HG02852 (cell line): ENCODE measurements around the gene KIF18A.

Experiments used
- ATAC-seq: cut with Tn5 transposase; IDR thresholded peaks from one replicate; pipeline ENCODE4 v1.9.1; 2021; ENCODE audit warnings: mild to moderate bottlenecking, moderate library complexity; ENCODE audit not compliant: unreplicated experiment

Gene KIF18A

DNA sequence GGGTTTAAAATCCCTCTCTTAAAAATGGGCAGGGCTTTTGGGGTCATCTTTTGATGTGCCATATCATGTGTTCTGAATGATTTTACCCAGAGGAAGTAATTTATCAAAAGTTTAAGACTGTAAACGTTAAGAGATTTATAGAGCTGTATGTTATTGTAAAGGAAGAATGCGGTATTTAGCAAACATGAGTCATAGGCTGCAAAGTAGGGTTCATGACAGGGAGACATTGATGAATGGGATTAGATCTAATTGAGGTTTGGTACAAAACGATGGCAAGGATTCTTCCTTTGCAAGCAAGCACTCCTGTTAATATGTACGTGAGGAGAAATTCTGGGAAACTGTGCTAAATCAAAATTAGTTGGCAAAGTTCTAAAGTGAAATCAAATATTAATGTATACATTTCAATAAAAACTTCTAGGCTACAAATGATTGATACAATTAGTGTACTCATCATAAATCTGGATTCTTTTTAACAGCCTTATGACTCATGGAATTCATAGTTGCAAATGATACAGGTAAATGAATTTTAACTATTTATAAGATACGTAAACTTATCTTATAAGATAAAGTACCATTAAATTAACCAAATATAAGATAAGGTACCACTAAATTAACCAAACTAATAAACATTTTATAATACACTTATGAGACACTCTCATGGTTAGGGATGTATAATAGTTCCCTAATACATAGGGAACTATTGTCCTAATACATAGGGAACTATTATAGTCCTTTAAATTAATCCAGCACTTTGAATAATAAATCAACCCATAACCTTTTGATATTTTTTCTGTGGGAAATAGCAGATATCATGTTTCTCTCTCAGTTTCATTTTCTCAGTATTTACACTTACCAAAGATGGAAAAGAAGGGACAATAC, 58.4 kb downstream of the KIF18A start:
- ATAC-seq = no peak

DNA sequence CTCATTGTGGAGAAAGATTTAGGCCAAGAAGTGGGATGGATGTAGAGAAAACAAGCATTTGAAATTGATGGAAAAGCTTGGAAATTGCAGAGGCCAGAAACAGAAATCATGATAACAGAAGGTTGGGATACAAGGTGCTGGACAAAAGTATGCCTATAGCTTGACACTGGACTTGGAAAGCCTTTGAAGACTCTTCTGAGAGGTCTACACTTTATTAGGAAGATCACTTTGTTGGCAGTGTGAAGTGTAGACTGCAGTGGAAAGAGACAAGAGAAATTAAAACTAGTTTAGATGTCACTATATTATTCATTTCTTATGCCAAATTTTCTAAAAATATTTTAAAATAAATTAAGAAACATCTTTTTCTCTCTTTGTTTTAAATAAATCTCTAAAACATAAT, 59.1 kb downstream of the KIF18A start:
- ATAC-seq = no peak

- no peak for ATAC-seq
Measured at GRCh38 chr11:28043930-28044709, 63.8 kb downstream of the KIF18A start.

DNA sequence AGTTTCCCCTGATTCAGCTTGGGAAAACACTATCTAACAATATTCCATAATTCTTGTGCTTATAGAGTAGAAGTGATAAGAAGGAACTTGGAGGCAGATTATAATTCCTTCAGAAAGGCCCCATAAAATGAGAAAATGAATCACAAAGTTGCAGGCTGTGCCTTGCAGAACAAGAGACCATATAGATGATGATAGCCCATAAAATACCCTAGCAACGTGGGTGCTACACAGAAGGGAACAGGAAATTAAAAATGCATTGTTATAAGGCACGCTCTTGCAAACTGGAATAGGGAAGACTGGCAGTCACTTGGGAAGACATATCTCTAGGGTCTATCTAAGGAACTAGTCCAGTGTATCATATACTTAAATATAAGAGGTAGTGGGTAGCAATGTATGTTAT, 67.6 kb downstream of the KIF18A start:
- no peak for ATAC-seq

GRCh38 chr11:28038775-28039174, 69.2 kb downstream of the KIF18A start:
- ATAC-seq = no peak

DNA sequence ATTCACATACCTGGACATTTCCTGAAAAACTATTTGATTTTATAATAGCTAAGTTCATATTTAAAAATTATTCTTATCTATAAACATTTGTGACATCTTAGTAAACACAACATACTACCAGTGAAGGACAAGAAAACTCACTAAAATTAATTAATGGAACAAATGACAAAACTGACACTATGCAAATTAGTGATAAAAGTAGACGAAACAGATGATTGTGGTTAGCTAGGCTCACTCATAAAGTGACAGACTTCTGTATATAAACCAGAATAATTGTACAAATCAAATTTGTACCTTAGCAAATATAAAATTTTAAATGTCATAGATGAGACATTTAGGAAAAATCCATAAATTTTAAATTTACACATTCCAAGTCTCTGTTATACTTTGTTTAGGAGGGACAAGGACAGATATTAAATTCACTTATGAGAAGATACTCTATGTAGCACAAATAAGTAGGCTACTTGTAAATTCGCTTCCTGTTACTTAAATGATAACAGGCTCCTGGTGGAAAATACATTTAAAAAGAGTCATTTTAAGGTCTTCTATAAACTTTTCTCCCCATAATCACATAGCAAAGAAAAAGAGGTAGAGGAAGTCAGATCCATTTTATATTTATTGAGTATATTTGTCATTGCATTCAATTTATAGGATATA, 81.2 kb downstream of the KIF18A start:
- peak; percentile 55 for ATAC-seq

- ATAC-seq = no peak
Measured at GRCh38 chr11:28017816-28018215, 90.1 kb downstream of the KIF18A start.

- ATAC-seq = no peak
Measured at GRCh38 chr11:28011813-28012212, 96.1 kb downstream of the KIF18A start.

DNA sequence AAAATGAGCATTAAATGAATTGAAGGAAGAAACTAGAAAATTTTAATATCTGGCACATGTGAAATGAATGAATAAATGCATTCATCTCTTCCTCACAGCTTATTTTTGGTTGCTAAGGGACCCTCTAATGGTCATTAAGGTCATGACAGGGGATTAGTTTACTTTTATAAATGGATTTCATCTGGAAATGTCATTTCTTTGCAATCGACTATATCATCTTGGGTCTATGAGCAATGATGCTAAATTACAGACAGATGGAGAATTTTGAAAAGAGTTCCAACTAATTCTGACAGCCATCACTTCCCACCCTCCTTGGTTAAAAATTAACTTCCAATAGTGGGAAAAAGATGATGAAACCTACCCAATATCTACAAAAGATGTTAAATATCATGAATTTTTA, 98.0 kb downstream of the KIF18A start:
- ATAC-seq = no peak

DNA sequence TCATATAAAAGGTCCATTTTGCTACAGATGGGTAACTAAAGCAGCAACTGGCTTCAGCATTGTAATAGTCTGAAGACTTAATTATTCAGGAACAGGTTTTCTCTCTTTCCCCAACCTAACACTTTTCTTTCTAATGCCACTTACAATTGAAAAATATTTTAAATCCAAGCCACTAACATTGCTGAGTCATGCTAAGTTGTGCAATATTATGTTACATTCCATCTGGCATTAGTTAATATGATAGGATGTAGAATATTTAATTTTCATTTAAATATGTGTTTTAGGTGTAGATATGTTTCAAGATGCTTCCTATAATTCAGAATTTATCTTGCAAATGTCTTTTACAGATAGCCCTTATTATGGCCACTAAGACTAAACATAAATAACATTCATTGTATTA, 98.6 kb downstream of the KIF18A start:
- no peak for ATAC-seq

DNA sequence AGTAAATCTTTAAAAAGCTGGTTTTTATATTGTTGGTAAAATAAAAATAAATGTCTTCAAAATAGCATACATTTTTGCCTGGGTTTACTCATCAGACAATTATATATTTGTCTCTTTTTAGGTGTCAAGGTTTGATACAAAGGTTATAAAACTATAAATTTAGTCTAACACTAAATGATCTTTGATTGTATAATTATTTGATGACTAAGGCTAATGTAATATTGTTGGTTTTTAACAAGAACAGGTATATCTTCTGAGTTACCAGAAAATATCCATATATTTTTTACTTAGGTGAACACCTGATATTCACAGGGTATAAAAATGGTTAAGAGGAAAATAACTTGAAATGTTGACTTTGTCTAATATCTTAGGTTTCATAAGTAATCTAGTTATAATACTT, 104.3 kb downstream of the KIF18A start:
- ATAC-seq = no peak

DNA sequence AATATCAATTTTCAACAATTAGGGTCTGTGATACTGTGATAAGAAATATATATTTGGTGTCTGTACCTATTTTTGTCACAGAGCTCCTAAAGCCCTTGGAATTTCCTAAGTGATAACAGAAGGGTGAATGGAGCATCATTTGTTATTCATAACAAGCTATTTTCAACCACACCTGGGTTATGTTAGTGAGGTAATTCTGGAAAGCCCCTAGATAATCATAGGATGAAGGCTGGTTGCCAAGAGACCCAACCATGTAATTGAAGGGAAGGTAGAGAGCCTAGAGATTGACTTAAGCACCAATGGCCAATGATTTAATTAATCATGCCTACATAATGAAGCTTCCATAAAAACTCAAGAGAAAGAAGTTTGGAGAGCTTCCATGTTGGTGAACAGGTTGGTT, 109.4 kb downstream of the KIF18A start:
- ATAC-seq = no peak

DNA sequence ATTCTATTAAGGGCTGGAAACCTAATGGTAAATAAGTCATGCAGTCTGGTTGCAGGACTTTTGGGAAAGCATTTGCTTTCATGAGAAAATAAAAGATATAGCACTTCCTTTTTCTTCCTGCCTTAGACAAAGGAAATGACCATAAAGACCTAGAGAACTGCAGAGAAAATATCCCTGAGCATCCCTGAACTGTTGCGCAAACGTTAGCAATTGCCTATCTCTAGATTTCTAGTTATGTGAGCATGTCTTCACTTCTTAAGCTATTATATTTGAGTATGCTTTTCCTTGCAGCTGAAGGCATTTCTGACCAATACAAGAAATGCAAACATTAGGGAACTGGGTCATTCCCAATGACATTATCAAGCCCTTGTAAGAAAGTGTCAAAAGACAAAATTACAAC, 110.6 kb downstream of the KIF18A start:
- no peak for ATAC-seq

DNA sequence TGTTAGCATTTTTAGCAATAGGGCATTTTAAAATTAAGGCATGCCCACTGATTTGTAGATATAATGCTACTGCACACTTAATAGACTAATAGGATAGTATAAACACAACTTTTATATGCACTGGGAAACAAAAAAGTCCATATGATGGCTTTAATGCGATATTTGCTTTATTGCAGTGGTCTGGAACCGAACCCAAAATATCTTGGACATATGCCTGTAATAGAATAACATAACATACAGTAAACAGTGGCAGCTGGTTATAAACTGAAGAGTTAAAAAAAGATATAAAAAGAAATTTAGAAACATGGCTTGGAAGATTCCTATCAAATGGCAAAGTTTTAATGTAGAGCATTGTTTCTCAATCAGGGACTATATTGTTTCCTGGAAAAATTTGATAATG, 111.9 kb downstream of the KIF18A start:
- ATAC-seq = no peak

GRCh38 chr11:27995083-27995482, 112.9 kb downstream of the KIF18A start:
- no peak for ATAC-seq

- ATAC-seq = no peak
Measured at GRCh38 chr11:27991736-27992135, 116.2 kb downstream of the KIF18A start.

DNA sequence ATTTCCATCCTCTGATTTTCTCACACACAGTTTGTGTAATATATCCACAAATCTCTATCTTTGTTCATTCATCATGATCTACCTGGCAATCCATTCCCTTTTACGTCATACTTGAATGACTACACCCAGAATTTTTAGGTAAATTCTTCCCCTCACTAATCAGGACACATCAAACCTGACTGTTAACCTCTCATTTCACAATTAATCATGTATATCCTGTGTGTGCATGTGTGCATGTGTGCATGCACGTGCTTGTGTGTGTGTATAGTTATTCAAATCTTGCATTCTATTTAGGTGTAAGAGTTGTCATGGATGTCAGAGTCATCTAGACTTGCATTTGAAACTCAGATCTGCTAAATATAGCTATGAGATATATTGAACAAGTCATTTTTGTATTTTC, 130.4 kb downstream of the KIF18A start:
- no peak for ATAC-seq

- no peak for ATAC-seq
Measured at GRCh38 chr11:27977031-27977430, 130.9 kb downstream of the KIF18A start.

GRCh38 chr11:27976262-27976661, 131.7 kb downstream of the KIF18A start:
- no peak for ATAC-seq

GRCh38 chr11:27973851-27974536, 134.0 kb downstream of the KIF18A start:
- ATAC-seq = no peak

DNA sequence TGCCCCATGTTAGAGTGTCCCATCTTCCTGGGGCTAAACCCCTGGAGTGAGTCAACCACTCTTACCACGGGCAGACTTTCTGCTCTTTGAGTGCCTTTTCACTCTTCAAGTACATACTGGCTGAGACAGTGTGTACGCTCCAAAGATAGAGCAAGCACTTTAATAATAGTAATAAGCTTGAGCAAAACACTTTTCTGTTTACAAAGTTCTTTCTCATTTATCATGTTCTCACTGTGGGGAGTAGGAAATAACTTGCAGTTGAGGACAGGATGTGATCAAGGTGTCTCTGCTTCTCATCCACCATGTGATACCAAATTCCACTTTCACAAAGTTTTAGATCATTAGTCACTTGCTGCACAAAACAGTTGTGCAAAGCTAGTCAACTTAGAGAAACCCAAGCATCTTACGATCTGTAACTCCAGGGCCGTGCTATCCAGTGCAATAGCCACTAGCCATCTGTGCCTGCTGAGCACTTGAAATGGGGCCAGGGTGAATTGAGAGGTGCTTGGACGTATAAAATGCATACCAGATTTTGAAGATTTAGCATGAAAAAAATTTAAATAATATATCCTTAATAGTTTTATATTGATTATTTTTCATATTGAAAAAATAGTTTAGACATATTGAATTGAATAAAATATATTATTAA, 135.3 kb downstream of the KIF18A start:
- ATAC-seq = no peak
